K562 treated with DMSO at 1 percent for 48 hours (cell line): Measurements from ENCODE around the gene ANKDD1A. TPM values are rescaled to one million over a fixed set of nuclear protein-coding genes. Genes with fewer than 3 reads are reported as not detected.

Source experiments
- total RNA-seq: library from RNA; unstranded; fragments of 300-600 nt; gene quantifications from 2 replicates; pipeline ENCODE4 v1.2.3, GENCODE V29; 2022; ENCODE audit warnings: low replicate concordance; ENCODE audit errors: extremely low read depth

Gene ANKDD1A
- not detected in 2 replicates for total RNA-seq

GRCh38 chr15:64911311-64912186 lies at the start of gene ANKDD1A:
Gene ANKDD1A, plus strand, starts transcription at chr15:64911902. Its CDS starts 29 bp downstream, at chr15:64911931.

GRCh38 chr15:64989416-64990167 lies 77.9 kb downstream of the ANKDD1A start, which contains the start of gene SPG21:
Gene SPG21, minus strand, starts transcription at chr15:64989914. Its CDS starts 6,345 bp downstream, at chr15:64983569.

Other genes with a start within 250 kb of the ANKDD1A start
- gene RBPMS2, start 136.3 kb upstream of the ANKDD1A start, total RNA-seq = not detected in 2 replicates
- gene PIF1, start 86.3 kb upstream of the ANKDD1A start, total RNA-seq = not detected in 2 replicates
- gene PLEKHO2, start 70.0 kb upstream of the ANKDD1A start, total RNA-seq = not detected in 2 replicates
- gene SPG21, start 78.0 kb downstream of the ANKDD1A start, total RNA-seq = not detected in 2 replicates
- gene MTFMT, start 117.7 kb downstream of the ANKDD1A start, total RNA-seq = not detected in 2 replicates
- not detected in 2 replicates for gene SLC51B, start 133.5 kb downstream of the ANKDD1A start, total RNA-seq
- not detected in 2 replicates for gene RASL12, start 156.1 kb downstream of the ANKDD1A start, total RNA-seq
- not detected in 2 replicates for gene KBTBD13, start 164.8 kb downstream of the ANKDD1A start, total RNA-seq
- gene UBAP1L, start 203.3 kb downstream of the ANKDD1A start, total RNA-seq = not detected in 2 replicates
- not detected in 2 replicates for gene PDCD7, start 221.9 kb downstream of the ANKDD1A start, total RNA-seq